HG03460 (cell line): Measurements from ENCODE around the gene AEBP2.
"Not testable (repeated sequence)": the region's sequence is repeated elsewhere in the genome, so short reads cannot be mapped to it uniquely, and the experiment has no call there.

Experiments
- ATAC-seq: cut with Tn5 transposase; IDR thresholded peaks from one replicate; pipeline ENCODE4 v1.9.1; 2021; ENCODE audit not compliant: unreplicated experiment

AEBP2 gene

GRCh38 chr12:19419086-19419485 lies 20.2 kb upstream of the AEBP2 start:
- no peak for ATAC-seq

GRCh38 chr12:19421503-19422282 lies 17.6 kb upstream of the AEBP2 start:
- ATAC-seq, result no peak

DNA sequence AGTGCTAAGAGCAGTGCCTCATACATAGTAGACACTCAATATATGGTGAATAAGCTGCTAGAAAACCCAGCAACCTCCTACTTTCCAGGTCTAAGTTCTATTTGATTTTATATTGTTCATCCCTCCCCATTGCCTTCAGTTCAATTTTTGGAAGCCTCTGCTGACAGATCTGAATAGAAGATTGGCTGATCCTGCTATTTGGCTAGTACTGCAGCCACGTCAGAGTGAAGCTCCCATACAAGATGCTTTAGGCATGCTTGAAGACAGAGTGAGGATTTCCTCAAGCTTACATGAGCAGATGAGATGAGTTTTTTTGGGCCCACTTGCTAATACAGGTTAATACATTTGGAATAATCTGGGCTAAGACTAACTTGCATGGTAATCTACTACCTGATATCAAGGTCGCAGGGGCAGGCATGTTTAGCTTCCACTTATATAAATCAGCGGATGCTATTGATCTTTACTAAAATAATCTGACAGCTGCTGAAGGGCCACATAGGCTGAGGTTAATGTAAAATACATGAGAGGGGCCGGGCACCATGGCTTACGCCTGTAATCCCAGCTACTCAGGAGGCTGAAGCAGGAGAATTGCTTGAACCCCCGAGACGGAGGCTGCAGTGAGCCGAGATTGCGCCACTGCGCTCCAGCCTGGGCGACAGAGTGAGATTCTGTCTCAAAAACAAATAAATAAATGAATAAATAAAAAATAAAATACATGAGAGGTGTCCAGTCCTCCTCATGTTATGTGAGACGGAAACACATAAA lies 15.9 kb upstream of the AEBP2 start:
- ATAC-seq, result no peak

DNA sequence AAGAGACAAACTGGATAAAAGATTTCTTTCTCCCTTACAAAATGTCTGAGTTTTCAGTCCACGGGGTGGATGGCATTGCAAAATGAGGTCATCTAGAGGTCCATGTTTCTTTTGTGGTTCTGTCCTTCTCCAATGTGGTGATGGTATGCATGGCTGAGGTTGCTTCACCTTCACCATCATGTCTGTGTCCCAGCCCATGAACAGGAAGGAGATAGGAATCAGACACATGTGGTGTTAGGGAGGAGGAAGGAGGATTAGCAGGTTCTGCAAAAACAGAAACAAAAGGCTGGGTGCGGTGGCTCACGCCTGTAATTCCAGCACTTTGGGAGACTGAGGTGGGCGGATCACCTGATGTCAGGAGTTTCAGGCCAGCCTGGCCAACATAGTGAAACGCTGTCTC lies 11.0 kb upstream of the AEBP2 start:
- ATAC-seq, result no peak

GRCh38 chr12:19429491-19429890 lies 9.8 kb upstream of the AEBP2 start:
- ATAC-seq, result not testable (repeated sequence)

GRCh38 chr12:19430988-19431387 lies 8.3 kb upstream of the AEBP2 start:
- ATAC-seq, result no peak

- ATAC-seq, result no peak
Observed at GRCh38 chr12:19431407-19432308, 7.6 kb upstream of the AEBP2 start.

DNA sequence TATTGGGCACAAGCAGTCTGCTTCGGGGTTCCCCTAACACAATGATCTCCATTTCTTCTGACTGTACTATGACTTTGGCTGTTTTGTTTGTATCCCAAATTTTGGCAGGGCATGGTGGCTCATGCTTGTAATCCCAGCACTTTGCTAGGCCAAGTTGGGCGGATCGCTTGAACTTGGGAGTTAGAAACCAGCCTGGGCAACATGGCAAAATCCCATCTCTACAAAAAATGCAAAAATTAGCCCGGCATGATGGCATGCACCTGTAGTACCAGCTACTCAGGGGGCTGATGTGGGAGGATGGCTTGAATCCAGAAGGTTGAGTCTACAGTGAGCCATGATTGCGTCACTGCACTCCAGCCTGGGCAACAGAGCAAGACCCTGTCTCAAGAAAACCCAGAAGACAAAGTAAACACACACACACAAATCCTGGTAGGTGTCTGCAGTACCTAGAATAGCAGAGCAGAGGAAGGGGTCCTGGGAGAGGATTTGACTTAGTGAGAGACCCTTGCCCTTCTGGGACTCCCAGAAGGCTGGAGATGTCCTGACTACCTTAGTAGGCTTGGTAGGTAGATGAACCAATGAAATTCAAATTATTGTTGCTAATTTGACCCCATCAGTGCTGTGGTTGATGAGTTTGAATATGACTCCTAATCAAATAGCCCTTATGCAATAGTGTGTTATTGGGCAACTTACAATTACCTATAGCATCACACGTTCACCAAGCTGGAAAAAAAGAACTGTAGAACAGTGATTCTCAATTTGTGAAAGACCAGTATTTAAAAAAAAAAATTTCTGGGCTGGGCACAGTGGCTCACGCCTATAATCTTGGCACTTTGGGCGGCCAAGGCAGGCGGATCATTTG lies 6.8 kb upstream of the AEBP2 start:
- no peak for ATAC-seq

DNA sequence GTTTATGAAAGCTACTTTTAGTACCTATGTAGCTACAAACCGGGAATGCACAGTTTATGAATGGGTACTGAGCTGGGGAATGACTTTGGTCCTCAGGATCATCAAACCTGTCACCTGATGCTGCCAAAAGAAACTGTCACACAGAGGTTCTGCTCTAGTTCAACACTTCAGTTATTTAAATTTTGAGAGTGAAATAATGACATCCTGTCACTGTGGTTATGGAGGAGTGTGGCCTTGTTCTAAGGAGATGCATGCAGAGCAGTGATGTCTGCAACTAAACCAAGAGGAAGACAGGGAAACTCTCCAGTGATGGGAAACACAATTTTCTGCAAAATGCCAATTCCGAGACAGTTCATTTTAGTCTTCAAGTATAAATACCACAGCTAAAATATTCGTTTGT lies 4.8 kb upstream of the AEBP2 start:
- no peak for ATAC-seq

- ATAC-seq, result no peak
Observed at GRCh38 chr12:19435831-19436497, 3.3 kb upstream of the AEBP2 start.

- no peak for ATAC-seq
Observed at GRCh38 chr12:19436931-19437330, 2.4 kb upstream of the AEBP2 start.

GRCh38 chr12:19437996-19438395 lies 1.3 kb upstream of the AEBP2 start:
- ATAC-seq, result no peak

- peak; percentile 44 for ATAC-seq
Observed at GRCh38 chr12:19440019-19440858, 947 bp downstream of the AEBP2 start.

GRCh38 chr12:19440916-19441315 lies 1.6 kb downstream of the AEBP2 start:
- ATAC-seq, result no peak

DNA sequence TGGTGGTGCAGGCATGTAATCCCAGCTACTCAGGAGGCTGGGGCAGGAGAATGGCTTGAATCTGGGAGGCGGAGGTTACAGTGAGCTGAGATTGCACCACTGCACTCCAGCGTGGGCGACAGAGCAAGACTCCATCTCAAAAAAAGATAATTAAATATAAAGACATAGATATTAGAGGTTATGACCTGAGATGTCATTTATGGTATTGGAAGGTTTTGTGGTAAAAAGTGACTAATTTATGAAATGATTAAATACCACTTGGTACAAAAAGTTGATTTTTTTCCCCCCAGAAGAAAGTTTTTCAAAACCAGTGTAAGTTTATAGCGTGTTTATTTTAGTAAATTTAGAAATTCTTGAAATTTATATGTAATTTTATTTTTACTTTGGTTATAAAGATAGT lies 4.3 kb downstream of the AEBP2 start:
- no peak for ATAC-seq

- ATAC-seq, result no peak
Observed at GRCh38 chr12:19444097-19444496, 4.8 kb downstream of the AEBP2 start.

GRCh38 chr12:19447386-19447785 lies 8.1 kb downstream of the AEBP2 start:
- ATAC-seq, result no peak

DNA sequence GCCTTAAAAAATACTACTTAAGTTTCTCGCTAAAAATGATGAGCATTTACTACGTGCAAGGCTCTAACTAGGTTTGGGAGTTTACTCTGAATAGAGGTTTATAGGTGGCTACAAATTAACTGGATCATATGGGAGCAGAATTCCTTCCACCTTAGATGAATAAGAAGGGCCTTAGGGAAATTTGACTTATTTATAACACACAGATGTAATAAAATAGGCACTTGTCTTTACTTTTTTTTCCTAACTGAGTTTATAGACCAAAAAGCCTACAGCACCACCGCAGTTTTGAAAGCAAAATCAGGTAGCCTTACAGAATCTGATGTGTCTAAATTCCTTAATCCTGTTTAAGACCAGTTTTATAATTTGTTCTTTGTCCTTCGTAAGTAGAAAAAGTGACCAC lies 10.5 kb downstream of the AEBP2 start:
- ATAC-seq, result no peak

DNA sequence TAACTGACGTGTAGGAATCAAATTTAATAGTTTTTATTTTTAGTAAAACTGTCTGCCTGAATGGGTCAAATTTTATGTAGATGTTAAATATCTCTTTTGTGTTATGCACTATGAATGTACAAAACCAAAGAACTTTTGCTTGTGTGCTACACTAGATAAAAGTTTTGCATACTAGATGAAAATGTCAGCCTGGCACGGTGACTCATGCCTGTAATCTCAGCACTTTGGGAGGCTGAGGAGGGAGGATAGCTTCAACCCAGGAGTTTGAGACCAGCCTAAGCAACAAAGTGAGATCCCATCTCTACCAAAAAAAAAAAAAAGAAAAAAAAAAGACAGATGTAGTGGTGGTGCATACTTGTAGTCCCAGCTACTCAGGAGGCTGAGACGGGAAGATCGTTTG lies 11.1 kb downstream of the AEBP2 start:
- no peak for ATAC-seq
